Measurements from ENCODE around the gene CNOT6.

- TF ChIP-seq CTCF (IDR thresholded peaks at IDR 0.05) (no peak), EZH2phosphoT487 (IDR thresholded peaks at IDR 0.05) (no peak), EZH2 (IDR thresholded peaks at IDR 0.05) (no peak)
These were observed 89.6 kb downstream of the CNOT6 start for GRCh38 chr5:180583738-180584137.
